NT2/D1 (cell line): ENCODE measurements around the gene KLK1.

Source experiments
- SUZ12 ChIP-seq: IDR thresholded peaks from 2 replicates; pipeline ENCODE4 v1.6.1; 2011; ENCODE audit not compliant: insufficient read length, insufficient read depth; ENCODE audit errors: extremely low read depth
- YY1 ChIP-seq: IDR thresholded peaks from 2 replicates; pipeline ENCODE4 v1.6.1; 2011; ENCODE audit not compliant: insufficient read length, insufficient read depth

- no peak for TF ChIP-seq YY1
- TF ChIP-seq SUZ12, result no peak
These were observed 52.7 kb downstream of the KLK1 start for GRCh38 chr19:50770888-50771287.
